AG10803 (cell line): Measurements from ENCODE around the gene GRM4.

Experiments
- DNase-seq: peaks from one replicate; pipeline ENCODE4 v3.0.0; 2010; ENCODE audit warnings: low read depth
- H3K4me3 ChIP-seq: 2 replicates; pipeline ENCODE4 v1.5.1; 2011; ENCODE audit warnings: mild to moderate bottlenecking, low read length, control low read depth
- CTCF ChIP-seq: conservative IDR thresholded peaks from 2 replicates; pipeline ENCODE4 v1.5.1; 2011; ENCODE audit warnings: mild to moderate bottlenecking, low read length, control low read depth, inconsistent platforms

The GRM4 gene

GRCh38 chr6:34129753-34130152 lies 16.1 kb downstream of the GRM4 start:
- no peak for TF ChIP-seq CTCF
- no peak for DNase-seq
- no peak overlapping the region for H3K4me3 ChIP-seq

GRCh38 chr6:34128045-34128444 lies 17.8 kb downstream of the GRM4 start:
- TF ChIP-seq CTCF = no peak
- DNase-seq = no peak
- H3K4me3 ChIP-seq = no peak overlapping the region

GRCh38 chr6:34126419-34126818 lies 19.5 kb downstream of the GRM4 start:
- H3K4me3 ChIP-seq = no peak overlapping the region
- no peak for DNase-seq
- TF ChIP-seq CTCF = no peak

- no peak for TF ChIP-seq CTCF
- DNase-seq = no peak
- no peak overlapping the region for H3K4me3 ChIP-seq
Observed at GRCh38 chr6:34125939-34126338, 19.9 kb downstream of the GRM4 start.

- TF ChIP-seq CTCF = no peak
- H3K4me3 ChIP-seq = no peak overlapping the region
- DNase-seq = no peak
Observed at GRCh38 chr6:34120953-34121675, 24.8 kb downstream of the GRM4 start.

GRCh38 chr6:34115915-34116314 lies 30.0 kb downstream of the GRM4 start:
- H3K4me3 ChIP-seq = no peak overlapping the region
- no peak for DNase-seq
- no peak for TF ChIP-seq CTCF

- TF ChIP-seq CTCF = no peak
- DNase-seq = no peak
- H3K4me3 ChIP-seq = no peak overlapping the region
Observed at GRCh38 chr6:34115403-34115795, 30.5 kb downstream of the GRM4 start.
